GM23338 (cell line): Measurements from ENCODE around the gene MYRF. TPM values are rescaled to one million over a fixed set of nuclear protein-coding genes. Genes with fewer than 3 reads are reported as not detected.

ENCODE experiments used
- ATAC-seq: fragments of 200-7000 bp; cut with Tn5 transposase; 3 replicates; pipeline ENCODE4 v1.9.1; 2020
- DNase-seq: peaks from one replicate; pipeline ENCODE4 v3.0.0-alpha.2; 2015; ENCODE audit warnings: low spot score
- H2AFZ ChIP-seq: fragments of 200-600 bp; sonication (generic); 2 replicates; pipeline ENCODE4 v1.8.0; 2016; ENCODE audit warnings: antibody characterized with exemption, mild to moderate bottlenecking, moderate library complexity
- H3F3A ChIP-seq: fragments of 200-600 bp; sonication (generic); replicated peaks from 2 replicates; pipeline ENCODE4 v1.8.0; 2017; ENCODE audit warnings: antibody characterized with exemption, mixed run types, low read depth
- H3K27ac ChIP-seq: fragments of 200-600 bp; sonication (generic); 2 replicates; pipeline ENCODE4 v1.6.1; 2016; ENCODE audit warnings: low read depth
- H3K27me3 ChIP-seq: fragments of 200-600 bp; sonication (generic); 2 replicates; pipeline ENCODE4 v1.8.0; 2016; ENCODE audit warnings: mild to moderate bottlenecking, mixed run types, moderate library complexity; ENCODE audit not compliant: insufficient read depth
- H3K36me3 ChIP-seq: fragments of 200-600 bp; sonication (generic); 2 replicates; pipeline ENCODE4 v1.8.0; 2016; ENCODE audit warnings: mild to moderate bottlenecking; ENCODE audit not compliant: insufficient read depth
- H3K4me1 ChIP-seq: fragments of 200-600 bp; sonication (generic); 2 replicates; pipeline ENCODE4 v1.8.0; 2016; ENCODE audit warnings: mild to moderate bottlenecking, moderate library complexity; ENCODE audit not compliant: insufficient read depth
- H3K4me2 ChIP-seq: fragments of 200-600 bp; sonication (generic); 2 replicates; pipeline ENCODE4 v1.7.1; 2017; ENCODE audit warnings: mixed run types
- H3K4me3 ChIP-seq: fragments of 200-600 bp; sonication (generic); 2 replicates; pipeline ENCODE4 v1.6.1; 2016; ENCODE audit warnings: mixed run types
- H3K79me2 ChIP-seq: fragments of 200-600 bp; sonication (generic); replicated peaks from 2 replicates; pipeline ENCODE4 v1.8.0; 2017; ENCODE audit warnings: mild to moderate bottlenecking; ENCODE audit not compliant: insufficient read depth
- H3K9me2 ChIP-seq: fragments of 200-600 bp; sonication (generic); 2 replicates; pipeline ENCODE4 v1.8.0; 2017; ENCODE audit not compliant: insufficient read depth
- H4K20me1 ChIP-seq: fragments of 200-600 bp; sonication (generic); replicated peaks from 2 replicates; pipeline ENCODE4 v1.8.0; 2017; ENCODE audit warnings: mild to moderate bottlenecking; ENCODE audit not compliant: insufficient read depth
- H3K27ac Mint-ChIP-seq: 2 replicates; pipeline ENCODE4 v1.8.0; 2020; ENCODE audit warnings: inconsistent platforms, mild to moderate bottlenecking, moderate library complexity, mixed read lengths
- H3K27me3 Mint-ChIP-seq: 3 replicates; pipeline ENCODE4 v1.8.0; 2022; ENCODE audit warnings: low read depth, mild to moderate bottlenecking, moderate library complexity, mixed read lengths, inconsistent platforms; ENCODE audit not compliant: insufficient read depth, poor library complexity
- H3K36me3 Mint-ChIP-seq: 3 replicates; pipeline ENCODE4 v1.8.0; 2021; ENCODE audit warnings: low read depth, mild to moderate bottlenecking, inconsistent platforms, moderate library complexity, mixed read lengths
- H3K4me1 Mint-ChIP-seq: 3 replicates; pipeline ENCODE4 v1.8.0; 2020; ENCODE audit warnings: mild to moderate bottlenecking, inconsistent platforms, mixed read lengths
- H3K4me3 Mint-ChIP-seq: 3 replicates; pipeline ENCODE4 v1.8.0; 2021; ENCODE audit warnings: moderate library complexity, mild to moderate bottlenecking, inconsistent platforms, mixed read lengths
- H3K9me3 Mint-ChIP-seq: 3 replicates; pipeline ENCODE4 v1.8.0; 2020; ENCODE audit warnings: moderate library complexity, mild to moderate bottlenecking, inconsistent platforms, mixed read lengths
- ETS1 ChIP-seq: IDR thresholded peaks from 2 replicates; pipeline ENCODE4 v1.6.1; 2016; ENCODE audit warnings: antibody characterized with exemption
- EZH2 ChIP-seq: fragments of 200-600 bp; sonication (generic); IDR thresholded peaks from one replicate; pipeline ENCODE4 v1.8.0; 2017; ENCODE audit warnings: antibody characterized with exemption, mild to moderate bottlenecking, low read depth; ENCODE audit not compliant: unreplicated experiment
- EZH2phosphoT487 ChIP-seq: fragments of 200-600 bp; sonication (generic); IDR thresholded peaks from one replicate; pipeline ENCODE4 v1.8.1; 2018; ENCODE audit warnings: antibody characterized with exemption; ENCODE audit not compliant: unreplicated experiment
- JUNB ChIP-seq: IDR thresholded peaks from one replicate; pipeline ENCODE4 v1.6.1; 2016; ENCODE audit warnings: antibody characterized with exemption; ENCODE audit not compliant: unreplicated experiment
- NANOG ChIP-seq: IDR thresholded peaks from 2 replicates; pipeline ENCODE4 v1.6.1; 2016; ENCODE audit warnings: antibody characterized with exemption, borderline replicate concordance
- POLR2AphosphoS5 ChIP-seq: IDR thresholded peaks from 2 replicates; pipeline ENCODE4 v1.6.1; 2016; ENCODE audit warnings: antibody characterized with exemption, low read depth
- ZNF462 ChIP-seq: fragments of 250-450 bp; sonication (Bioruptor Pico); IDR thresholded peaks from 2 replicates; pipeline ENCODE4 v1.5.0; 2020; ENCODE audit warnings: mild to moderate bottlenecking, moderate library complexity
- polyA plus RNA-seq: library from polyadenylated mRNA; unstranded; fragments of >200 nt; fragmentation: Nextera tagmentation; extraction: Ambion mirVana; gene quantifications from 2 replicates; pipeline ENCODE4 v1.2.1, GENCODE V29; 2016
- total RNA-seq: library from RNA; depleted of rRNA; stranded (reverse); fragments of >200 nt; shearing (Covaris generic); gene quantifications from 2 replicates; pipeline ENCODE4 v1.2.3, GENCODE V29; 2014

The MYRF gene
- total and polyA plus RNA-seq, 2 experiments from 2014 or later = 1.9 to 5.5 TPM

GRCh38 chr11:61769946-61770683 is 17.7 kb downstream of the MYRF start (continued):
- TF ChIP-seq ZNF462 (no peak), NANOG (no peak)

GRCh38 chr11:61771195-61771894 is 18.9 kb downstream of the MYRF start:
- DNase-seq = no peak
- Histone ChIP-seq H3K4me1 (peaks cover 6% of the 10 kb centered on the region), H3K9me2 (no peaks in the 10 kb centered on the region), H3K27ac (no peak overlapping the region), H3K4me2 (no peak overlapping the region), H3K27me3 (no peaks in the 10 kb centered on the region), H3F3A (no peaks in the 10 kb centered on the region), H4K20me1 (no peaks in the 10 kb centered on the region), H3K79me2 (no peaks in the 10 kb centered on the region), H3K36me3 (no peaks in the 10 kb centered on the region), H2AFZ (no peak overlapping the region), H3K4me3 (no peak overlapping the region)
- H3K36me3 Mint-ChIP-seq = no peaks in the 10 kb centered on the region; the same call in 2 of the 3 replicates
- no peak overlapping the region for H3K27ac Mint-ChIP-seq
- peaks cover 6% of the 10 kb centered on the region for H3K27me3 Mint-ChIP-seq
- ATAC-seq = peak; percentile 5; the same call in 1 of the 3 replicates
- H3K9me3 Mint-ChIP-seq = no peaks in the 10 kb centered on the region
- H3K4me1 Mint-ChIP-seq = peaks cover 14% of the 10 kb centered on the region
- H3K4me3 Mint-ChIP-seq = no peak overlapping the region; the same call in 2 of the 3 replicates
- TF ChIP-seq EZH2 (no peak), ETS1 (no peak), POLR2AphosphoS5 (no peak), JUNB (no peak), EZH2phosphoT487 (no peak), ZNF462 (no peak)
